HG03097 (cell line): ENCODE results near the gene UPB1.
"Not testable (repeated sequence)": the region's sequence is repeated elsewhere in the genome, so short reads cannot be mapped to it uniquely, and the experiment has no call there.

Experiments used
- ATAC-seq: cut with Tn5 transposase; IDR thresholded peaks from one replicate; pipeline ENCODE4 v1.9.1; 2021; ENCODE audit not compliant: unreplicated experiment, low FRiP score

Gene UPB1

DNA sequence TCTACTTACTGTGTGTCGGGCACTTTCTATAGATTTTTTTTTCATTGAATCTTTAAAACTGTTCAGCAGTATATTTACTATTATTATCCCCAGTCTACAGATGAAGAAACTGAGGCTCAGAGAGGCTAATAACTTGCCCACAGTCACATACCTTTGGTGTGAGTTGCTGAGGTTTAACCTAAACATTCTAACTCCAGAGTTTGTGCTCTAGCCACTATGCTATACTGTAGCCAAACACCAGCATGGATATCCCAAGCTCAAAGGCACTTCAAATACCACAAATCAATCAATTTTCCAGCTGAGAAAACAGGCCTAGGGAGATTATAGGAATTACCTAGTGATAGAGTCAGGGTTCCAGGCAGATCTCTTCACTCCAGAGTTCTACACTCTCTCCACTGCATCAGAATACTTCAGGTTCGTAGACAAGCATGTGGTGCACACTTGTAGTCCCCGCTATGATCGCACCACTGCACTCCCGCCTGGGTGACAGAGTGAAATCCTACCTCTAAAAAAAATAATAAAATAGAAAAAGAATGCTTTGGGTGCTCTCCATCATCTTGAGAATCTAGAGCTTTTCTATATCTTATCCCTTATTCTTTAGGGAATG lies 20.4 kb upstream of the UPB1 start:
- no peak for ATAC-seq

DNA sequence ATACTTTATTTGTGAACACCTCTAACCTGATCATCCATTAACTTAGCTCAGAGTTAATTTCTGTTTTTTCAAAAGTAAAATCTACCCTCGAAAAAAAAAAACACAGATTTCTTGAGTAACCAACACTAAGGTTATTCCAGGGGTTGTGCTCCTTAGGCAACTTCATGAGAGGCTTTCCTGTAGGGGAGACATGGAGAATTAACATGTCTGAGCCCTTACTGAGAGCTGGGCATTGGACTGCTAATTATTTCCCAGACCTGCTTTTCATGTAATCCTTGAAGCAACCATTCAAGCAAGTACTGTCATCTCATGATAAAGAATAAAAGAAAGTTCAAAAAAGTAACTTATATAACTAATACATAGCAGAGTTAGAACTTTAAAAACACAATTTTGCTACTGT lies 13.5 kb upstream of the UPB1 start:
- no peak for ATAC-seq

DNA sequence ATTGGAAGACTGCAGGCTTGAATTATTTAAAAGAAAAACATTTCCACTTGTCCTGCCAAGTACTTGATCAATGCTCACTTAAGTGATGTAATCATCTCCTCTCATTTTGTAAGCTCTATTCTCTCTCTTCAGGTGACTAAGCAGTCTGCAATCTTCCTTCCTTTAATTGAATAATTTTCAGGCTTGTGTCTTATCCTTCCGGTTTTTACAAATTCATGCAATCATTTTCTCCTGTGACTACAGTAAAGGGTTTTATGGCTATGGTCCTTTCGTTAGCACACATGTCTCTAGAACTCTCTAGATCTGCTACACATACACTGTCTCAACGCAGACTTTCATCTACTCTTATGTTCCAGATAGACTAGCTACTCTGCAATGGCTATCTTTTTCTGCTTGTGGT lies 12.6 kb upstream of the UPB1 start:
- no peak for ATAC-seq

DNA sequence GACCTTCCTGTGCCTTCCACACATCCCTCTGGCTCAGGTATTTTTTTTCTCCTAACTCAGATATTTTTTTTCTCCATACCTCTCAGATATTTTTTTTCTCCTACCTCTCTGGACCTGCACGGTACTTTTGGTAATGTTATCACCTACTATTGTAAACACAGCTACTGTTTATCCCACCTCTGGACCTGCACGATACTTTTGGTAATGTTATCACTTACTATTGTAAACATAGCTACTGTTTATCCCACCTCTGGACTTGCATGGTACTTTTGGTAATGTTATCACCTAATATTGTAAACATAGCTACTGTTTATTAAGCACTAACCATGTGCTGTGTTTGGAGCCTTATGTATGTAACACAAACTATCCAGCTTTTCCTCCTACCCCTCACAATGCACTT lies 12.1 kb upstream of the UPB1 start:
- ATAC-seq, result no peak

DNA sequence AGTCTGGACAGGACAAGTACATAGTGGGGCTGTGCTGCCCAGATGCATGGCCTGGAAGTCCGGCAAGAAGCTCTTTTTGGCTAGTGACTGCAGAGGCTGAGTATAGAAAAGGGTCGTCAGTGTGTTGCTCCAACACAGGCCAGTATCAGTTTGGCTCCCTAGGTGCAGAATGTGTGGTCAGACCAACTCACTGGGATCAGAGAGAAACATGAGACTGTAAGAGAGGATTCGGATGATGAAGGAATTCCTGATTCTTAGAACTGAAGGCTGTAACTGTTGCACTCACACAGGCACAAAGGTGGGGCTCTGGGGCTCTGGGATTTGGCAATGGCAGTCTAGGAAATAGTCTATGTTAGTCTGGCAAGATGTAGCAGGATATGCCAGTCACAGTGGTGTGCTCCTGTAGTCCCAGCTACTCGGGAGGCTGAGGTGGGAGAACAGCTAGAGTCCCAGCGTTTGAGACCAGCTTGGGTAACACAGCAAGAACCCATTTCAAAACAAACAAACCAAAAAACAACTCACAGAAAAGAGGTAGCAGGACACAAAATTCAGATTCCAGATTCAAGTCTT lies 11.1 kb upstream of the UPB1 start:
- no peak for ATAC-seq

DNA sequence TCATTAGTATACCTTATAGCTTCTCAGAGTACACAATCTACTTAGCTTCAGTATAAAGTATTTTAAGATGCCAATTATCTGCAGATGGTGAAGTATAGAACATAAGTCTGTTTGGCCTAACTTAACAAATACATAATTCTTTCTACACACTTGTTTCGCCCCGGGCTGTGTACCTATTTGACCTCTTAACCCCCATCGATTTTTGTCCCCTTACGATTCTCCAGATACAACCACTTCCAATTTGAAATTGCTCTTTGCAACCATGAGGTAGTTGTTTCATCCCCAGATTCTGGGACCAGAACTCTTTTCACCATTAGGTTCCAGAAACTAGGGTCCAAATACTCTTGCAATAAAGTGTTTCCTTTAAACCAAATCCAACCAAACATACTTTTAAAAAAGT lies 10.0 kb upstream of the UPB1 start:
- no peak for ATAC-seq

GRCh38 chr22:24485608-24486007 lies 9.5 kb upstream of the UPB1 start:
- no peak for ATAC-seq

- ATAC-seq, result no peak
These were observed 8.6 kb upstream of the UPB1 start for GRCh38 chr22:24486501-24486921.

- no peak for ATAC-seq
These were observed 6.1 kb upstream of the UPB1 start for GRCh38 chr22:24489011-24489410.

DNA sequence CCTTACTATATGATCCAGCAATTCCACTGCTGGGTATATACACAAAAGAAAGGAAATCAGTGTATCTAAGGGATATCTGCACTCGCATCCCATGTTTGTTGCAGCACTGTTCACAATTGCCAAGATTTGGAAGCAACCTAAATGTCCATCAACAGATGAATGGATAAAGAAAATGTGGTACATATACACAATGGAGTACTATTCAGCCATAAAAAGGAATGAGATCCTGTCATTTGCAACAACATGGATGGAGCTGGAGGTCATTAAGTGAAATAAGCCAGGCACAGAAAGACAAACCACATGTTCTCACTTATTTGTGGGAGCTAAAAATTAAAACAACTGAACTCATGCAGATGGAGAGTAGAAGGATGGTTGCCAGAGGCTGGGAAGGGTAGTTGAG lies 5.7 kb upstream of the UPB1 start:
- not testable (repeated sequence) for ATAC-seq

- ATAC-seq, result no peak
These were observed 2.7 kb upstream of the UPB1 start for GRCh38 chr22:24492391-24492790.

- no peak for ATAC-seq
These were observed 985 bp upstream of the UPB1 start for GRCh38 chr22:24494167-24494527.

GRCh38 chr22:24495365-24495675 lies 188 bp downstream of the UPB1 start:
- no peak for ATAC-seq

- ATAC-seq, result no peak
These were observed 1.1 kb downstream of the UPB1 start for GRCh38 chr22:24496234-24496633.

GRCh38 chr22:24496661-24497060 lies 1.5 kb downstream of the UPB1 start:
- ATAC-seq, result no peak

DNA sequence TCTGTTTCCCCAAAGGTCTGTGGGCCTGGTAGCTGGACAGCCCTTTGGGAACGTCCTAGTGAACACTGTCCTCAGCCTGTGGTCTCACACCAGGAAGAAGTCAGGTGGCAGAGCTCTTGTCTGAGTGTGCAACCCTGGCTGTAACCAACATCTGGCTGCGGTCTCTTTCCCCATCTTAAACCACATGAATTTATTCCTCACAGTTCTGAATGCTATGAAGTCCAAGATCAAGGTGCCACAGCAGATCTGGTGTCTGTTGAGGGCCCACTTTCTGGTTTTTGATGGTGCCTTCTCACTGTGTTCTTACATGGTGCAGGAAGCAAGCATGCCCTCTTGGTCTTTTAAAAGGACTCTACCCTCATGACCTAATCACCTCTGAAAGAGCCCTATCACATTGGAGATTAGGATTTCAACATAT lies 2.7 kb downstream of the UPB1 start:
- no peak for ATAC-seq

GRCh38 chr22:24498824-24499223 lies 3.7 kb downstream of the UPB1 start:
- ATAC-seq, result no peak

- no peak for ATAC-seq
These were observed 4.7 kb downstream of the UPB1 start for GRCh38 chr22:24499706-24500276.

- ATAC-seq, result no peak
These were observed 5.2 kb downstream of the UPB1 start for GRCh38 chr22:24500277-24500820.

DNA sequence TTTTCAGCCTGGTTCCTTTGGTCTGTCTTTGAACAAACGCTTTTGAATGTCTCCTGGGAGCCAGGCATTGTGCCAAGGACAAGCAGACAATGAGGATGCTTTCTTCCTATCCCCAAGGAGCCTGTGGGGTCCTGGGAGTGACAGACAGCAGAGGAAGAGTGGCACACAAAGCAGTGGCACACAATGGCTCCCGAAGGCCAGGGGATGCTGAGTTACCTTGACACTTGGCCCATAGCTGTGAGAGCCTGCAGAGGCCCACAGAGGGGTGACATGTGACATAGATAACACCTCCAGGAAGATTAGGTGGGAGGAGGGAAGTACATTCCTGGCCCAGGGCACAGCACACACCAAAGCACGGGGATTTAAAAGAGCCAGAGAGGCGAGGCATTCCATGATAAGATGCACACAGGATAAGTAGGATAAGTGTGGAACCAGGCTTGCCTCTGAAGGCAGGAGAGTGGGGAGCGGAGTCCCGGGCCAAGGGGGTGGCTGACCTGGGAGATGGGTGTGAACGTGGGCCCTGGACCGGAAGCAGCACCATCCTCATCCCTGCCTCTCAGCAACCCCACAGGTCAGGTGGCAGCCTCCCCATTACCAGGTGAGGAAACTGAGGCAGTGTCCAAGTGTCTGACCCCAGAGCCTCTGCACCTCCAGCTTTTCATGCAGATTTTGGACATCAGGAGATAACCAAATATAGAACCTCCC lies 6.3 kb downstream of the UPB1 start:
- no peak for ATAC-seq

DNA sequence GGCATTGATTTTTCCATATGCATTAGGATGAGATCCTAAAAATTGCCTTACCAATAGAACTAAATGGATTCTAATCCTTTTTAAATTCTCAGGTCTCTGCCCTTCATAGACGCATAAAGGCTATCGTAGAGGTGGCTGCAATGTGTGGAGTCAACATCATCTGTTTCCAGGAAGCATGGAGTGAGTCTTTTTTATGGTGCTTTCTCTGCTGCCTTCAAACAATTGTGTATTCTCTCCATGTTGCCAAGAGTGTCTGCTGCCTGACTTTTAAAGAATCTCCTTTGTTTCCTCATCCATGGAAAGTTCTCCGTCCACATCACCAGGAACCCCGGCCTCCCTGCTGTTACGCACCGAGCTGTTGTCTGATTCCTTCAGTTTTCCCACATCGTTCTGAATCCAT lies 6.9 kb downstream of the UPB1 start:
- ATAC-seq, result no peak

GRCh38 chr22:24502541-24502940 lies 7.4 kb downstream of the UPB1 start:
- ATAC-seq, result no peak
